Stimulated activated effector memory CD8-positive, alpha-beta T cell treated with anti-CD3 and anti-CD28 coated beads, Interleukin-12 subunit alpha, Interleukin-12 subunit beta, amount 100 ng/mL, for 72 hours (primary cell): ENCODE results near the gene BSCL2.
"Not testable (repeated sequence)": the region's sequence is repeated elsewhere in the genome, so short reads cannot be mapped to it uniquely, and the experiment has no call there.

Source experiments
- ATAC-seq: fragments of 150-1000 bp; cut with Tn5 transposase; 2 replicates; pipeline ENCODE4 v1.10.0; 2021
- DNase-seq, 2 donors: peaks; one replicate each; pipeline ENCODE4 v3.0.0; 2021 to 2022; ENCODE audit warnings: low spot score in 2 of 2
- H3K27ac Mint-ChIP-seq: one replicate; pipeline ENCODE4 v1.8.0; 2022; ENCODE audit warnings: mild to moderate bottlenecking, mixed read lengths
- H3K36me3 Mint-ChIP-seq: one replicate; pipeline ENCODE4 v1.8.0; 2022; ENCODE audit warnings: mild to moderate bottlenecking, mixed read lengths
- H3K4me1 Mint-ChIP-seq: one replicate; pipeline ENCODE4 v1.8.0; 2022; ENCODE audit warnings: mixed read lengths
- H3K4me3 Mint-ChIP-seq: one replicate; pipeline ENCODE4 v1.8.0; 2022; ENCODE audit warnings: mild to moderate bottlenecking, mixed read lengths
- H3K9me3 Mint-ChIP-seq: one replicate; pipeline ENCODE4 v1.8.0; 2022; ENCODE audit warnings: mixed read lengths

BSCL2 gene

GRCh38 chr11:62664405-62665074 is 42.7 kb downstream of the BSCL2 start:
- Mint-ChIP-seq H3K4me1 (peaks cover 32% of the 10 kb centered on the region), H3K27ac (peak overlapping the region; percentile 97), H3K36me3 (peaks cover 90% of the 10 kb centered on the region), H3K4me3 (peak overlapping the region; percentile 95), H3K9me3 (no peaks in the 10 kb centered on the region)
- ATAC-seq (peak; percentile 57), DNase-seq (no peak)

GRCh38 chr11:62656796-62657429 is 50.3 kb downstream of the BSCL2 start:
- Mint-ChIP-seq H3K9me3 (no peaks in the 10 kb centered on the region), H3K27ac (no peak overlapping the region), H3K4me1 (peaks cover 24% of the 10 kb centered on the region), H3K4me3 (no peak overlapping the region), H3K36me3 (peaks cover 28% of the 10 kb centered on the region)
- ATAC-seq: no peak
- DNase-seq: no peak

GRCh38 chr11:62654297-62654696 is 52.9 kb downstream of the BSCL2 start:
- H3K9me3 Mint-ChIP-seq: no peaks in the 10 kb centered on the region
- peak overlapping the region; percentile 98 for H3K27ac Mint-ChIP-seq
- peaks cover 24% of the 10 kb centered on the region for H3K4me1 Mint-ChIP-seq
- DNase-seq: no peak
- ATAC-seq: no peak
- H3K4me3 Mint-ChIP-seq: peak overlapping the region; percentile 93
- H3K36me3 Mint-ChIP-seq: peaks cover 26% of the 10 kb centered on the region

- ATAC-seq (peak; percentile 17), DNase-seq (peak in 1 of 2 donors; percentile 64)
- Mint-ChIP-seq H3K4me1 (peaks cover 24% of the 10 kb centered on the region), H3K36me3 (peaks cover 43% of the 10 kb centered on the region), H3K9me3 (no peaks in the 10 kb centered on the region), H3K27ac (peak overlapping the region; percentile 98), H3K4me3 (peak overlapping the region; percentile 93)
Observed at GRCh38 chr11:62652161-62653006, 54.8 kb downstream of the BSCL2 start.

GRCh38 chr11:62650283-62650682 is 56.9 kb downstream of the BSCL2 start:
- peaks cover 61% of the 10 kb centered on the region for H3K36me3 Mint-ChIP-seq
- H3K4me3 Mint-ChIP-seq, DNase-seq, H3K27ac Mint-ChIP-seq, ATAC-seq, H3K9me3 Mint-ChIP-seq: not testable (repeated sequence)
- peaks cover 31% of the 10 kb centered on the region for H3K4me1 Mint-ChIP-seq

- Mint-ChIP-seq H3K27ac (no peak overlapping the region), H3K4me1 (peaks cover 33% of the 10 kb centered on the region), H3K9me3 (no peaks in the 10 kb centered on the region), H3K36me3 (peaks cover 68% of the 10 kb centered on the region), H3K4me3 (no peak overlapping the region)
- DNase-seq (no peak), ATAC-seq (no peak)
Observed at GRCh38 chr11:62649486-62649885, 57.7 kb downstream of the BSCL2 start.

- ATAC-seq (no peak), DNase-seq (no peak)
- Mint-ChIP-seq H3K4me1 (peaks cover 34% of the 10 kb centered on the region), H3K4me3 (no peak overlapping the region), H3K27ac (no peak overlapping the region), H3K36me3 (peaks cover 73% of the 10 kb centered on the region), H3K9me3 (no peaks in the 10 kb centered on the region)
Observed at GRCh38 chr11:62648967-62649364, 58.3 kb downstream of the BSCL2 start.

- no peak for ATAC-seq
- Mint-ChIP-seq H3K4me3 (no peak overlapping the region), H3K9me3 (no peaks in the 10 kb centered on the region), H3K36me3 (peaks cover 73% of the 10 kb centered on the region), H3K4me1 (peaks cover 29% of the 10 kb centered on the region), H3K27ac (no peak overlapping the region)
- no peak for DNase-seq
Observed at GRCh38 chr11:62648185-62648966, 58.8 kb downstream of the BSCL2 start.

GRCh38 chr11:62647609-62648005 is 59.6 kb downstream of the BSCL2 start:
- H3K9me3 Mint-ChIP-seq: no peaks in the 10 kb centered on the region
- ATAC-seq (no peak), DNase-seq (no peak)
- H3K36me3 Mint-ChIP-seq: peaks cover 73% of the 10 kb centered on the region
- H3K4me1 Mint-ChIP-seq: peaks cover 25% of the 10 kb centered on the region
- no peak overlapping the region for H3K27ac Mint-ChIP-seq
- no peak overlapping the region for H3K4me3 Mint-ChIP-seq

GRCh38 chr11:62646825-62647608 is 60.2 kb downstream of the BSCL2 start:
- DNase-seq (no peak), ATAC-seq (no peak)
- Mint-ChIP-seq H3K27ac (peak overlapping the region; percentile 95), H3K9me3 (no peaks in the 10 kb centered on the region), H3K36me3 (peaks cover 77% of the 10 kb centered on the region), H3K4me1 (peaks cover 19% of the 10 kb centered on the region), H3K4me3 (peak overlapping the region; percentile 96)

- H3K36me3 Mint-ChIP-seq: peaks cover 80% of the 10 kb centered on the region
- DNase-seq: peak; percentile 90 to 98
- H3K9me3 Mint-ChIP-seq: no peaks in the 10 kb centered on the region
- H3K4me3 Mint-ChIP-seq: peak within 1 kb of the TSS; percentile 96
- peak within 1 kb of the TSS; percentile 95 for H3K27ac Mint-ChIP-seq
- peaks cover 23% of the 10 kb centered on the region for H3K4me1 Mint-ChIP-seq
- peak; percentile 99 for ATAC-seq
Observed at GRCh38 chr11:62645946-62646824, 61.0 kb downstream of the BSCL2 start, which contains the start of gene GANAB. TSS of gene GANAB (minus strand) at chr11:62646613. CDS start at chr11:62646599, 14 bp downstream.

- Mint-ChIP-seq H3K9me3 (no peaks in the 10 kb centered on the region), H3K4me3 (peak overlapping the region; percentile 96), H3K4me1 (peaks cover 29% of the 10 kb centered on the region), H3K27ac (peak overlapping the region; percentile 95), H3K36me3 (peaks cover 86% of the 10 kb centered on the region)
- DNase-seq (no peak), ATAC-seq (no peak)
Observed at GRCh38 chr11:62645671-62645945, 61.6 kb downstream of the BSCL2 start.

- no peaks in the 10 kb centered on the region for H3K9me3 Mint-ChIP-seq
- DNase-seq (no peak), ATAC-seq (no peak)
- H3K36me3 Mint-ChIP-seq: peaks cover 84% of the 10 kb centered on the region
- H3K27ac Mint-ChIP-seq: no peak overlapping the region
- H3K4me1 Mint-ChIP-seq: peaks cover 37% of the 10 kb centered on the region
- H3K4me3 Mint-ChIP-seq: peak overlapping the region; percentile 96
Observed at GRCh38 chr11:62644220-62644619, 63.0 kb downstream of the BSCL2 start.
